H9 (cell line): ENCODE data around the gene CXXC5. TPM values are rescaled to one million over a fixed set of nuclear protein-coding genes. Genes with fewer than 3 reads are reported as not detected.
A peak's percentile ranks its signal among the peaks of the same experiment; 100 is the strongest.

ENCODE experiments used
- DNase-seq: peaks from one replicate; pipeline ENCODE4 v3.0.0-alpha.2; 2017
- H2AFZ ChIP-seq: one replicate; pipeline ENCODE4 v1.6.1; 2013; ENCODE audit warnings: mild to moderate bottlenecking, low read length, control low read depth, moderate library complexity
- H2AK5ac ChIP-seq: 2 replicates; pipeline ENCODE4 v1.6.1; 2013; ENCODE audit warnings: low read length, control low read depth, mixed read lengths; ENCODE audit not compliant: insufficient read length
- H2BK120ac ChIP-seq: one replicate; pipeline ENCODE4 v1.6.1; 2013; ENCODE audit warnings: low read depth, mild to moderate bottlenecking, low read length, control low read depth, inconsistent platforms; ENCODE audit not compliant: poor library complexity, severe bottlenecking
- H2BK12ac ChIP-seq: 2 replicates; pipeline ENCODE4 v1.6.1; 2013; ENCODE audit warnings: low read length, control low read depth, mixed read lengths, low read depth; ENCODE audit not compliant: insufficient read length
- H2BK15ac ChIP-seq: 2 replicates; pipeline ENCODE4 v1.6.1; 2013; ENCODE audit warnings: low read depth, low read length, control low read depth
- H2BK20ac ChIP-seq: one replicate; pipeline ENCODE4 v1.6.1; 2013; ENCODE audit warnings: low read depth, mild to moderate bottlenecking, low read length, control low read depth, inconsistent platforms; ENCODE audit not compliant: poor library complexity, severe bottlenecking
- H2BK5ac ChIP-seq: 2 replicates; pipeline ENCODE4 v1.6.1; 2013; ENCODE audit warnings: low read length, control low read depth, mixed read lengths; ENCODE audit not compliant: insufficient read length
- H3K14ac ChIP-seq: 2 replicates; pipeline ENCODE4 v1.6.1; 2013; ENCODE audit warnings: low read length, control low read depth; ENCODE audit not compliant: insufficient read depth
- H3K18ac ChIP-seq: 2 replicates; pipeline ENCODE4 v1.6.1; 2013; ENCODE audit warnings: low read depth, mild to moderate bottlenecking, mixed read lengths, low read length, control low read depth; ENCODE audit not compliant: insufficient read length
- H3K23ac ChIP-seq: 2 replicates; pipeline ENCODE4 v1.6.1; 2013; ENCODE audit warnings: low read length, control low read depth, mixed read lengths, low read depth; ENCODE audit not compliant: insufficient read length
- H3K23me2 ChIP-seq: 2 replicates; pipeline ENCODE4 v1.6.1; 2013; ENCODE audit warnings: low read depth, mild to moderate bottlenecking, mixed read lengths, low read length, control low read depth; ENCODE audit not compliant: insufficient read length, poor library complexity, severe bottlenecking
- H3K27ac ChIP-seq: 2 replicates; pipeline ENCODE4 v1.5.1; 2013; ENCODE audit warnings: low read length, control low read depth, mixed read lengths, low read depth; ENCODE audit not compliant: insufficient read length
- H3K27me3 ChIP-seq: 2 replicates; pipeline ENCODE4 v1.6.1; 2013; ENCODE audit warnings: low read length, control low read depth, inconsistent platforms; ENCODE audit not compliant: insufficient read depth
- H3K4ac ChIP-seq: 2 replicates; pipeline ENCODE4 v1.6.1; 2013; ENCODE audit warnings: low read depth, mild to moderate bottlenecking, control low read depth, inconsistent platforms, low read length, moderate library complexity
- H3K4me1 ChIP-seq: 2 replicates; pipeline ENCODE4 v1.6.1; 2013; ENCODE audit warnings: low read length, control low read depth, inconsistent platforms; ENCODE audit not compliant: insufficient read depth
- H3K4me2 ChIP-seq: 2 replicates; pipeline ENCODE4 v1.6.1; 2013; ENCODE audit warnings: low read length, control low read depth, mixed read lengths; ENCODE audit not compliant: insufficient read length, insufficient read depth
- H3K56ac ChIP-seq: 2 replicates; pipeline ENCODE4 v1.6.1; 2013; ENCODE audit warnings: low read depth, mild to moderate bottlenecking, mixed read lengths, low read length, control low read depth; ENCODE audit not compliant: insufficient read length
- H3K79me1 ChIP-seq: 2 replicates; pipeline ENCODE4 v1.6.1; 2013; ENCODE audit warnings: low read depth, mild to moderate bottlenecking, moderate library complexity, low read length, control low read depth, inconsistent platforms; ENCODE audit not compliant: insufficient read depth, poor library complexity, severe bottlenecking
- H3K79me2 ChIP-seq: 2 replicates; pipeline ENCODE4 v1.6.1; 2013; ENCODE audit warnings: low read length, control low read depth, inconsistent platforms; ENCODE audit not compliant: insufficient read depth
- H3K9ac ChIP-seq: 2 replicates; pipeline ENCODE4 v1.6.1; 2013; ENCODE audit warnings: low read length, control low read depth, mixed read lengths; ENCODE audit not compliant: insufficient read length; ENCODE audit errors: extremely low read depth
- H3K9me3 ChIP-seq: one replicate; pipeline ENCODE4 v1.6.1; 2013; ENCODE audit warnings: low read depth, low read length, inconsistent platforms; ENCODE audit not compliant: control insufficient read depth
- H3T11ph ChIP-seq: one replicate; pipeline ENCODE4 v1.6.1; 2013; ENCODE audit warnings: mild to moderate bottlenecking, low read length, control low read depth, inconsistent platforms
- H4K20me1 ChIP-seq: one replicate; pipeline ENCODE4 v1.6.1; 2013; ENCODE audit not compliant: control insufficient read depth, insufficient read length, insufficient read depth
- H4K5ac ChIP-seq: 2 replicates; pipeline ENCODE4 v1.6.1; 2013; ENCODE audit warnings: low read depth, mild to moderate bottlenecking, mixed read lengths, low read length, control low read depth; ENCODE audit not compliant: insufficient read length
- H4K8ac ChIP-seq: replicated peaks from 2 replicates; pipeline ENCODE4 v1.6.1; 2013; ENCODE audit warnings: low read length, control low read depth, mixed read lengths, low read depth; ENCODE audit not compliant: insufficient read length
- H4K91ac ChIP-seq: 2 replicates; pipeline ENCODE4 v1.6.1; 2013; ENCODE audit warnings: low read depth, mild to moderate bottlenecking, moderate library complexity, mixed read lengths, low read length, control low read depth; ENCODE audit not compliant: insufficient read length
- H3K27ac Mint-ChIP-seq, 3 experiments: 2 replicates in 2 of 3; 3 replicates in 1 of 3; pipeline ENCODE4 v1.8.0; 2020 to 2021; ENCODE audit warnings: mixed read lengths in 3 of 3, mild to moderate bottlenecking in 1 of 3, moderate library complexity in 1 of 3
- H3K27me3 Mint-ChIP-seq: 2 replicates; pipeline ENCODE4 v1.8.0; 2021; ENCODE audit warnings: low read depth, mild to moderate bottlenecking, moderate library complexity, mixed read lengths
- H3K36me3 Mint-ChIP-seq, 3 experiments: 2 replicates in 2 of 3; 3 replicates in 1 of 3; pipeline ENCODE4 v1.8.0; 2020 to 2021; ENCODE audit warnings: low read depth in 3 of 3, mixed read lengths in 3 of 3; ENCODE audit not compliant: insufficient read depth in 1 of 3
- H3K4me1 Mint-ChIP-seq, 2 experiments: 2 replicates each; pipeline ENCODE4 v1.8.0; 2020; ENCODE audit warnings: mixed read lengths in 2 of 2
- H3K4me3 Mint-ChIP-seq, 2 experiments: 2 replicates in 1 of 2; 3 replicates in 1 of 2; pipeline ENCODE4 v1.8.0; 2020 to 2021; ENCODE audit warnings: mild to moderate bottlenecking in 2 of 2, mixed read lengths in 2 of 2, moderate library complexity in 1 of 2
- H3K9me3 Mint-ChIP-seq, 2 experiments: 2 replicates in 1 of 2; 3 replicates in 1 of 2; pipeline ENCODE4 v1.8.0; 2020; ENCODE audit warnings: mild to moderate bottlenecking in 2 of 2, mixed read lengths in 2 of 2, moderate library complexity in 1 of 2
- WGBS: extraction: QIAGEN DNeasy Blood & Tissue Kit; methylation state at CpG from one replicate; pipeline ENCODE4 v1.1.7; 2013; ENCODE audit warnings: missing lambda C conversion rate, low lambda C conversion rate, mixed read lengths; ENCODE audit not compliant: insufficient read length; ENCODE audit errors: extremely low coverage; 5-methylcytosine and 5-hydroxymethylcytosine counted together
- total RNA-seq: library from RNA; stranded (reverse); gene quantifications from 2 replicates; pipeline ENCODE4 v1.2.1, GENCODE V29; 2021
- TF ChIP-seq, protein P1 (sequence below): fragments of 200-600 bp; sonication (generic); conservative IDR thresholded peaks from 3 replicates; pipeline ENCODE4 v1.8.0; 2021; ENCODE audit warnings: antibody characterized with exemption, mild to moderate bottlenecking

CXXC5 gene
- total RNA-seq, 1 experiment from 2014 or later: 105 TPM

DNA sequence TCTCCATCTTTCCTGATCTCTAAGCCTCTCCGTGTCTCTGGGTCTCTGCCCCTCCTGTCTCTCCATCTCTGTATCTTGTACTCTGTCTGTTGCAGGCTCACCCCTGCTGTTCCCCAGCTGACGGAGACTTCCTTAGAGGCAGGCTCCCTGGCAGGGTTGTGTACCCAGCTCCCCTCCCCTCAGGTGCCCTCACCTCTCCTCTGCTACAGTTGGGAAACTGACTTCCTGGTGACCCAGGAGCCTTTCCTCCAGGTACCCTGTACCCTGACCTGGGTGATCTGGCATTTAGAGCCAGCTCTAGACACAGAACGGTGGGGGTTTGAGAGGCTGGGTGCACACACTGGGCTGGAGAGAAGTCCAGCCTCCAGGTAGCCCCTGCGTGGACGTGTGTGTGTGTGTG, 37.7 kb downstream of the CXXC5 start:
- Histone ChIP-seq H3K27ac (no peak overlapping the region), H3K56ac (no peak overlapping the region), H3K23me2 (no peaks in the 10 kb centered on the region), H3K79me1 (no peaks in the 10 kb centered on the region), H4K8ac (no peak overlapping the region), H3K27me3 (no peaks in the 10 kb centered on the region), H3K14ac (no peak overlapping the region), H4K91ac (no peak overlapping the region), H3K9ac (no peak overlapping the region), H3K23ac (no peak overlapping the region), H3K9me3 (no peaks in the 10 kb centered on the region), H2AFZ (no peak overlapping the region), H2BK15ac (no peak overlapping the region), H4K5ac (no peak overlapping the region), H3K4me1 (peaks cover 19% of the 10 kb centered on the region), H2BK5ac (no peak overlapping the region), H2AK5ac (no peak overlapping the region), H2BK120ac (no peak overlapping the region), H3K4ac (no peak overlapping the region), H3K18ac (no peak overlapping the region), H3T11ph (no peak overlapping the region), H2BK20ac (no peak overlapping the region), H4K20me1 (no peaks in the 10 kb centered on the region), H3K79me2 (no peaks in the 10 kb centered on the region), H3K4me2 (no peak overlapping the region), H2BK12ac (no peak overlapping the region)
- DNase-seq: no peak
- Mint-ChIP-seq H3K9me3 (no peaks in the 10 kb centered on the region), H3K36me3 (peaks cover 24 to 49% (median 27%) of the 10 kb centered on the region in 3 experiments; a peak in 6 of 7 replicates), H3K4me1 (peaks cover 70 to 86% of the 10 kb centered on the region in 2 experiments), H3K4me3 (peak overlapping the region in 1 of 2 experiments; percentile 1; a peak in 2 of 5 replicates), H3K27ac (peak overlapping the region in 1 of 3 experiments; percentile 51; a peak in 2 of 7 replicates), H3K27me3 (peaks cover 4% of the 10 kb centered on the region)
- TF ChIP-seq, protein P1, sequence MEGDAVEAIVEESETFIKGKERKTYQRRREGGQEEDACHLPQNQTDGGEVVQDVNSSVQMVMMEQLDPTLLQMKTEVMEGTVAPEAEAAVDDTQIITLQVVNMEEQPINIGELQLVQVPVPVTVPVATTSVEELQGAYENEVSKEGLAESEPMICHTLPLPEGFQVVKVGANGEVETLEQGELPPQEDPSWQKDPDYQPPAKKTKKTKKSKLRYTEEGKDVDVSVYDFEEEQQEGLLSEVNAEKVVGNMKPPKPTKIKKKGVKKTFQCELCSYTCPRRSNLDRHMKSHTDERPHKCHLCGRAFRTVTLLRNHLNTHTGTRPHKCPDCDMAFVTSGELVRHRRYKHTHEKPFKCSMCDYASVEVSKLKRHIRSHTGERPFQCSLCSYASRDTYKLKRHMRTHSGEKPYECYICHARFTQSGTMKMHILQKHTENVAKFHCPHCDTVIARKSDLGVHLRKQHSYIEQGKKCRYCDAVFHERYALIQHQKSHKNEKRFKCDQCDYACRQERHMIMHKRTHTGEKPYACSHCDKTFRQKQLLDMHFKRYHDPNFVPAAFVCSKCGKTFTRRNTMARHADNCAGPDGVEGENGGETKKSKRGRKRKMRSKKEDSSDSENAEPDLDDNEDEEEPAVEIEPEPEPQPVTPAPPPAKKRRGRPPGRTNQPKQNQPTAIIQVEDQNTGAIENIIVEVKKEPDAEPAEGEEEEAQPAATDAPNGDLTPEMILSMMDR: no peak
- no CpG with 5 or more reads among the region's 5 CpGs for WGBS
